Activated CD4-positive, alpha-beta T cell treated with anti-CD3 and anti-CD28 coated beads, Interleukin-2, amount 10 ng/mL, durations not matched to agents 24 days and 14 days (primary cell): ENCODE results near the gene SORCS2. TPM values are rescaled to one million over a fixed set of nuclear protein-coding genes. Genes with fewer than 3 reads are reported as not detected.

ENCODE experiments used
- DNase-seq: peaks from one replicate; pipeline ENCODE4 v3.0.0; 2022
- H3K27ac Mint-ChIP-seq: one replicate; pipeline ENCODE4 v1.8.0; 2022; ENCODE audit warnings: mild to moderate bottlenecking, mixed read lengths
- H3K27me3 Mint-ChIP-seq: one replicate; pipeline ENCODE4 v1.8.0; 2022; ENCODE audit warnings: mixed read lengths
- H3K36me3 Mint-ChIP-seq: one replicate; pipeline ENCODE4 v1.8.0; 2022; ENCODE audit warnings: low read depth, mild to moderate bottlenecking, mixed read lengths
- H3K4me1 Mint-ChIP-seq: one replicate; pipeline ENCODE4 v1.8.0; 2021; ENCODE audit warnings: mixed read lengths
- H3K4me3 Mint-ChIP-seq: one replicate; pipeline ENCODE4 v1.8.0; 2022; ENCODE audit warnings: mild to moderate bottlenecking, moderate library complexity, mixed read lengths
- H3K9me3 Mint-ChIP-seq: one replicate; pipeline ENCODE4 v1.8.0; 2021; ENCODE audit warnings: mixed read lengths
- intact Hi-C: fragments of 100-400 bp; cut with micrococcal nuclease; formaldehyde crosslinking; loops from one replicate; pipeline ENCODE4 v1.15.1; 2023
- total RNA-seq: library from RNA; stranded (reverse); gene quantifications from 2 replicates; pipeline ENCODE4 v1.2.3, GENCODE V29; 2022

The SORCS2 gene
- total RNA-seq, 1 donor from 2014 or later = not detected

- DNase-seq = no peak
- Mint-ChIP-seq H3K4me1 (no peaks in the 10 kb centered on the region), H3K4me3 (no peak overlapping the region), H3K27me3 (no peaks in the 10 kb centered on the region), H3K36me3 (peaks cover 2% of the 10 kb centered on the region), H3K9me3 (peaks cover 30% of the 10 kb centered on the region), H3K27ac (no peak overlapping the region)
- intact Hi-C loops = no loop called here
Observed at GRCh38 chr4:7549866-7550265, 357.5 kb downstream of the SORCS2 start.

- Mint-ChIP-seq H3K4me3 (no peak overlapping the region), H3K36me3 (peaks cover 2% of the 10 kb centered on the region), H3K27ac (no peak overlapping the region), H3K4me1 (no peaks in the 10 kb centered on the region), H3K27me3 (no peaks in the 10 kb centered on the region), H3K9me3 (peaks cover 48% of the 10 kb centered on the region)
- DNase-seq = no peak
- intact Hi-C loops = no loop called here
Observed at GRCh38 chr4:7552466-7552865, 360.1 kb downstream of the SORCS2 start.

GRCh38 chr4:7553280-7553679, 360.9 kb downstream of the SORCS2 start:
- intact Hi-C loops = no loop called here
- H3K27ac Mint-ChIP-seq = no peak overlapping the region

GRCh38 chr4:7554905-7555304, 362.6 kb downstream of the SORCS2 start:
- intact Hi-C loops = no loop called here
- Mint-ChIP-seq H3K36me3 (peaks cover 2% of the 10 kb centered on the region), H3K27ac (no peak overlapping the region), H3K9me3 (peaks cover 45% of the 10 kb centered on the region), H3K4me3 (no peak overlapping the region), H3K4me1 (no peaks in the 10 kb centered on the region), H3K27me3 (no peaks in the 10 kb centered on the region)
- DNase-seq = no peak

More at GRCh38 chr4:7553280-7553679, 360.9 kb downstream of the SORCS2 start:
- Mint-ChIP-seq H3K4me3 (no peak overlapping the region), H3K4me1 (no peaks in the 10 kb centered on the region), H3K36me3 (peaks cover 2% of the 10 kb centered on the region), H3K9me3 (peaks cover 48% of the 10 kb centered on the region), H3K27me3 (no peaks in the 10 kb centered on the region)
- DNase-seq = no peak

- Mint-ChIP-seq H3K4me3 (no peak overlapping the region), H3K9me3 (peaks cover 39% of the 10 kb centered on the region), H3K4me1 (no peaks in the 10 kb centered on the region), H3K27ac (no peak overlapping the region), H3K36me3 (peaks cover 2% of the 10 kb centered on the region), H3K27me3 (no peaks in the 10 kb centered on the region)
- intact Hi-C loops = no loop called here
- no peak for DNase-seq
Observed at GRCh38 chr4:7556558-7556957, 364.2 kb downstream of the SORCS2 start.

GRCh38 chr4:7557456-7557855, 365.1 kb downstream of the SORCS2 start:
- H3K27ac Mint-ChIP-seq = no peak overlapping the region
- intact Hi-C loops = no loop called here
- DNase-seq = no peak
- peaks cover 37% of the 10 kb centered on the region for H3K9me3 Mint-ChIP-seq
- H3K27me3 Mint-ChIP-seq = no peaks in the 10 kb centered on the region
- no peak overlapping the region for H3K4me3 Mint-ChIP-seq
- H3K36me3 Mint-ChIP-seq = peaks cover 2% of the 10 kb centered on the region
- H3K4me1 Mint-ChIP-seq = no peaks in the 10 kb centered on the region

- H3K4me1 Mint-ChIP-seq = no peaks in the 10 kb centered on the region
- no peak overlapping the region for H3K27ac Mint-ChIP-seq
- H3K27me3 Mint-ChIP-seq = no peaks in the 10 kb centered on the region
- H3K36me3 Mint-ChIP-seq = peaks cover 2% of the 10 kb centered on the region
- DNase-seq = no peak
- H3K4me3 Mint-ChIP-seq = no peak overlapping the region
- intact Hi-C loops = no loop called here
- H3K9me3 Mint-ChIP-seq = peaks cover 29% of the 10 kb centered on the region
Observed at GRCh38 chr4:7558436-7558835, 366.1 kb downstream of the SORCS2 start.

GRCh38 chr4:7559316-7559715, 367.0 kb downstream of the SORCS2 start:
- intact Hi-C loops = no loop called here
- Mint-ChIP-seq H3K27me3 (no peaks in the 10 kb centered on the region), H3K27ac (no peak overlapping the region), H3K4me1 (no peaks in the 10 kb centered on the region), H3K36me3 (no peaks in the 10 kb centered on the region), H3K4me3 (no peak overlapping the region), H3K9me3 (peaks cover 22% of the 10 kb centered on the region)
- DNase-seq = no peak

- Mint-ChIP-seq H3K27ac (no peak overlapping the region), H3K4me1 (no peaks in the 10 kb centered on the region), H3K4me3 (no peak overlapping the region), H3K9me3 (peaks cover 18% of the 10 kb centered on the region), H3K27me3 (no peaks in the 10 kb centered on the region), H3K36me3 (no peaks in the 10 kb centered on the region)
- intact Hi-C loops = no loop called here
- DNase-seq = no peak
Observed at GRCh38 chr4:7559741-7560395, 367.5 kb downstream of the SORCS2 start.

GRCh38 chr4:7561557-7561956, 369.2 kb downstream of the SORCS2 start:
- Mint-ChIP-seq H3K27me3 (no peaks in the 10 kb centered on the region), H3K4me1 (no peaks in the 10 kb centered on the region), H3K4me3 (no peak overlapping the region), H3K36me3 (no peaks in the 10 kb centered on the region), H3K27ac (no peak overlapping the region), H3K9me3 (peaks cover 7% of the 10 kb centered on the region)
- no peak for DNase-seq
- intact Hi-C loops = no loop called here

GRCh38 chr4:7564242-7564641, 371.9 kb downstream of the SORCS2 start:
- no peaks in the 10 kb centered on the region for H3K36me3 Mint-ChIP-seq
- intact Hi-C loops = no loop called here
- no peaks in the 10 kb centered on the region for H3K9me3 Mint-ChIP-seq
- H3K27me3 Mint-ChIP-seq = no peaks in the 10 kb centered on the region
- H3K27ac Mint-ChIP-seq = no peak overlapping the region
- no peak for DNase-seq
- H3K4me1 Mint-ChIP-seq = no peaks in the 10 kb centered on the region
- no peak overlapping the region for H3K4me3 Mint-ChIP-seq

GRCh38 chr4:7565483-7565882, 373.1 kb downstream of the SORCS2 start:
- intact Hi-C loops = no loop called here
- Mint-ChIP-seq H3K4me3 (no peak overlapping the region), H3K36me3 (no peaks in the 10 kb centered on the region), H3K27ac (no peak overlapping the region), H3K27me3 (no peaks in the 10 kb centered on the region), H3K9me3 (no peaks in the 10 kb centered on the region), H3K4me1 (no peaks in the 10 kb centered on the region)
- no peak for DNase-seq

GRCh38 chr4:7569810-7570783, 377.8 kb downstream of the SORCS2 start:
- no peak for DNase-seq
- H3K9me3 Mint-ChIP-seq = no peaks in the 10 kb centered on the region
- no peak overlapping the region for H3K4me3 Mint-ChIP-seq
- H3K27me3 Mint-ChIP-seq = no peaks in the 10 kb centered on the region
- intact Hi-C loops = no loop called here
- H3K4me1 Mint-ChIP-seq = no peaks in the 10 kb centered on the region
- H3K36me3 Mint-ChIP-seq = no peaks in the 10 kb centered on the region
- no peak overlapping the region for H3K27ac Mint-ChIP-seq

- H3K27me3 Mint-ChIP-seq = no peaks in the 10 kb centered on the region
- DNase-seq = no peak
- H3K9me3 Mint-ChIP-seq = no peaks in the 10 kb centered on the region
- H3K27ac Mint-ChIP-seq = no peak overlapping the region
- intact Hi-C loops = no loop called here
- no peaks in the 10 kb centered on the region for H3K36me3 Mint-ChIP-seq
- H3K4me1 Mint-ChIP-seq = no peaks in the 10 kb centered on the region
- no peak overlapping the region for H3K4me3 Mint-ChIP-seq
Observed at GRCh38 chr4:7571001-7571400, 378.7 kb downstream of the SORCS2 start.
